ENCODE results near the gene ZNF598. TPM values are rescaled to one million over a fixed set of nuclear protein-coding genes. Genes with fewer than 3 reads are reported as not detected.

ZNF598 gene
- total RNA-seq, 2 experiments from 2014 or later: 75.1 to 75.9 TPM

GRCh38 chr16:1991588-1991947, 18.1 kb downstream of the ZNF598 start:
- peak overlapping the region; percentile 78 for H3K27ac Mint-ChIP-seq
- ChIA-PET POLR2A (interaction anchor here (1.1 to 6.5 kb wide), 5 partner anchors 13 to 164 kb away, joined by 4 to 44 read pairs (median 5); partner anchors contain the start of genes RPS2, TBL3 and TRAF7), CTCF (interaction anchor here (1.1 to 3.1 kb wide), 3 partner anchors 12 to 156 kb away, joined by 3 to 21 read pairs (median 6); no protein-coding TSS in a partner anchor)
- H3K36me3 Mint-ChIP-seq (ENCODE audit: low read depth): peaks cover 12% of the 10 kb centered on the region
- H3K27me3 Mint-ChIP-seq (ENCODE audit: low read depth): peaks cover 10% of the 10 kb centered on the region
- H3K4me1 Mint-ChIP-seq (ENCODE audit: low read depth): peaks cover 25% of the 10 kb centered on the region
- no peak for DNase-seq
- ATAC-seq: no peak
- no peaks in the 10 kb centered on the region for H3K9me3 Mint-ChIP-seq (ENCODE audit: insufficient read depth)
- peak overlapping the region; percentile 69 for H3K4me3 Mint-ChIP-seq

GRCh38 chr16:1991135-1991551, 18.5 kb downstream of the ZNF598 start:
- ChIA-PET CTCF (interaction anchor here (1.5 to 3.1 kb wide), 2 partner anchors 12 to 156 kb away, joined by 3 to 21 read pairs; no protein-coding TSS in a partner anchor), POLR2A (interaction anchor here (0.8 to 6.5 kb wide), 7 partner anchors 13 to 164 kb away, joined by 3 to 44 read pairs (median 4); partner anchors contain the start of genes RPS2, TBL3 and TRAF7)
- Mint-ChIP-seq H3K36me3 (ENCODE audit: low read depth) (peaks cover 16% of the 10 kb centered on the region), H3K27me3 (ENCODE audit: low read depth) (peaks cover 10% of the 10 kb centered on the region), H3K4me1 (ENCODE audit: low read depth) (peaks cover 28% of the 10 kb centered on the region), H3K27ac (peak overlapping the region; percentile 78), H3K9me3 (ENCODE audit: insufficient read depth) (no peaks in the 10 kb centered on the region), H3K4me3 (peak overlapping the region; percentile 69)
- DNase-seq: peak; percentile 70
- ATAC-seq: peak; percentile 38

- ChIA-PET CTCF (interaction anchor here (0.9 to 3.1 kb wide), 3 partner anchors 13 to 165 kb away, joined by 3 to 21 read pairs (median 4); partner anchors contain the start of gene TRAF7), POLR2A (interaction anchor here (0.8 to 6.5 kb wide), 6 partner anchors 12 to 165 kb away, joined by 3 to 44 read pairs (median 4); partner anchors contain the start of genes RPS2 and TRAF7)
- Mint-ChIP-seq H3K27me3 (ENCODE audit: low read depth) (peaks cover 10% of the 10 kb centered on the region), H3K4me3 (peak overlapping the region; percentile 69), H3K36me3 (ENCODE audit: low read depth) (peaks cover 16% of the 10 kb centered on the region), H3K9me3 (ENCODE audit: insufficient read depth) (no peaks in the 10 kb centered on the region), H3K27ac (peak overlapping the region; percentile 78), H3K4me1 (ENCODE audit: low read depth) (peaks cover 28% of the 10 kb centered on the region)
- DNase-seq (peak; percentile 58), ATAC-seq (peak; percentile 10)
These were observed 19.1 kb downstream of the ZNF598 start for GRCh38 chr16:1990351-1991134.

GRCh38 chr16:1990101-1990350, 19.6 kb downstream of the ZNF598 start:
- DNase-seq (no peak), ATAC-seq (no peak)
- POLR2A ChIA-PET: interaction anchor here (0.8 to 6.5 kb wide), 4 partner anchors 26 to 165 kb away, joined by 3 to 44 read pairs (median 8); partner anchors contain the start of genes RPS2 and TRAF7
- H3K4me3 Mint-ChIP-seq: no peak overlapping the region
- CTCF ChIA-PET: interaction anchor here (0.9 to 3.1 kb wide), 3 partner anchors 13 to 165 kb away, joined by 3 to 21 read pairs (median 4); partner anchors contain the start of gene TRAF7
- H3K27ac Mint-ChIP-seq: no peak overlapping the region
- no peaks in the 10 kb centered on the region for H3K9me3 Mint-ChIP-seq (ENCODE audit: insufficient read depth)
- H3K4me1 Mint-ChIP-seq (ENCODE audit: low read depth): peaks cover 33% of the 10 kb centered on the region
- peaks cover 16% of the 10 kb centered on the region for H3K36me3 Mint-ChIP-seq (ENCODE audit: low read depth)
- H3K27me3 Mint-ChIP-seq (ENCODE audit: low read depth): peaks cover 10% of the 10 kb centered on the region

- peak within 1 kb of the TSS; percentile 78 for H3K27ac Mint-ChIP-seq
- H3K4me1 Mint-ChIP-seq (ENCODE audit: low read depth): peaks cover 39% of the 10 kb centered on the region
- DNase-seq (no peak), ATAC-seq (no peak)
- H3K4me3 Mint-ChIP-seq: peak within 1 kb of the TSS; percentile 69
- ChIA-PET CTCF (interaction anchor here (0.9 kb wide), 1 partner anchor 166 kb away, joined by 4 read pairs; the partner anchor contains the start of gene TRAF7), POLR2A (interaction anchor here (1.1 to 6.5 kb wide), 3 partner anchors 25 to 166 kb away, joined by 3 to 44 read pairs (median 12); partner anchors contain the start of genes RPS2 and TRAF7)
- H3K9me3 Mint-ChIP-seq (ENCODE audit: insufficient read depth): no peaks in the 10 kb centered on the region
- peaks cover 10% of the 10 kb centered on the region for H3K27me3 Mint-ChIP-seq (ENCODE audit: low read depth)
- peaks cover 16% of the 10 kb centered on the region for H3K36me3 Mint-ChIP-seq (ENCODE audit: low read depth)
These were observed 20.2 kb downstream of the ZNF598 start, which contains the start of gene SYNGR3 for GRCh38 chr16:1989209-1990100. TSS of gene SYNGR3 (plus strand) at chr16:1989970. CDS start at chr16:1990103, 133 bp downstream.

GRCh38 chr16:1987198-1987597, 22.4 kb downstream of the ZNF598 start:
- Mint-ChIP-seq H3K4me1 (ENCODE audit: low read depth) (peaks cover 41% of the 10 kb centered on the region), H3K27ac (no peak overlapping the region), H3K4me3 (no peak overlapping the region), H3K36me3 (ENCODE audit: low read depth) (peaks cover 16% of the 10 kb centered on the region), H3K27me3 (ENCODE audit: low read depth) (peaks cover 21% of the 10 kb centered on the region), H3K9me3 (ENCODE audit: insufficient read depth) (no peaks in the 10 kb centered on the region)
- DNase-seq: no peak
- ChIA-PET CTCF (no interaction called here), POLR2A (interaction anchor here (0.8 kb wide), 1 partner anchor 22 kb away, joined by 5 read pairs; the partner anchor contains the start of gene RPS2)
- no peak for ATAC-seq

- peaks cover 35% of the 10 kb centered on the region for H3K27me3 Mint-ChIP-seq (ENCODE audit: low read depth)
- no peak for ATAC-seq
- H3K9me3 Mint-ChIP-seq (ENCODE audit: insufficient read depth): no peaks in the 10 kb centered on the region
- ChIA-PET CTCF (interaction anchor here (1.2 to 3.7 kb wide), 3 partner anchors 18 to 155 kb away, joined by 3 to 13 read pairs (median 5); partner anchors contain the start of gene MSRB1), POLR2A (interaction anchor here (0.7 to 2.7 kb wide), 3 partner anchors 14 to 237 kb away, joined by 3 to 24 read pairs (median 13); partner anchors contain the start of genes RPS2 and TBL3)
- H3K4me1 Mint-ChIP-seq (ENCODE audit: low read depth): peaks cover 33% of the 10 kb centered on the region
- peaks cover 16% of the 10 kb centered on the region for H3K36me3 Mint-ChIP-seq (ENCODE audit: low read depth)
- H3K4me3 Mint-ChIP-seq: peak overlapping the region; percentile 80
- no peak overlapping the region for H3K27ac Mint-ChIP-seq
- DNase-seq: no peak
These were observed 24.0 kb downstream of the ZNF598 start for GRCh38 chr16:1985466-1986150.

- CTCF ChIA-PET: interaction anchor here (1.0 to 3.7 kb wide), 6 partner anchors 18 to 156 kb away, joined by 3 to 13 read pairs (median 4); partner anchors contain the start of genes MSRB1, RNF151 and RPS2
- Mint-ChIP-seq H3K9me3 (ENCODE audit: insufficient read depth) (no peaks in the 10 kb centered on the region), H3K4me1 (ENCODE audit: low read depth) (peaks cover 30% of the 10 kb centered on the region), H3K4me3 (peak overlapping the region; percentile 80), H3K27ac (peak overlapping the region; percentile 32), H3K36me3 (ENCODE audit: low read depth) (peaks cover 16% of the 10 kb centered on the region), H3K27me3 (ENCODE audit: low read depth) (peaks cover 38% of the 10 kb centered on the region)
- ATAC-seq (peak; percentile 45), DNase-seq (no peak)
- POLR2A ChIA-PET: interaction anchor here (0.6 to 2.7 kb wide), 5 partner anchors 9 to 171 kb away, joined by 3 to 24 read pairs (median 5); partner anchors contain the start of genes RPS2, TBL3 and TRAF7
These were observed 25.0 kb downstream of the ZNF598 start for GRCh38 chr16:1984347-1985225.

GRCh38 chr16:1983544-1984346, 25.9 kb downstream of the ZNF598 start, which contains the start of gene GFER:
TSS of gene GFER (plus strand) at chr16:1984193. CDS start at chr16:1984219, 26 bp downstream.
- peak within 1 kb of the TSS; percentile 32 for H3K27ac Mint-ChIP-seq
- H3K36me3 Mint-ChIP-seq (ENCODE audit: low read depth): peaks cover 18% of the 10 kb centered on the region
- H3K9me3 Mint-ChIP-seq (ENCODE audit: insufficient read depth): no peaks in the 10 kb centered on the region
- peaks cover 27% of the 10 kb centered on the region for H3K4me1 Mint-ChIP-seq (ENCODE audit: low read depth)
- peak within 1 kb of the TSS; percentile 80 for H3K4me3 Mint-ChIP-seq
- DNase-seq (peak; percentile 80), ATAC-seq (peak; percentile 88)
- ChIA-PET CTCF (interaction anchor here (1.0 to 3.7 kb wide), 6 partner anchors 17 to 157 kb away, joined by 3 to 13 read pairs (median 4); partner anchors contain the start of genes MSRB1, RNF151 and RPS2), POLR2A (interaction anchor here (0.6 to 2.7 kb wide), 5 partner anchors 8 to 172 kb away, joined by 3 to 24 read pairs (median 5); partner anchors contain the start of genes RPS2, TBL3 and TRAF7)
- H3K27me3 Mint-ChIP-seq (ENCODE audit: low read depth): peaks cover 31% of the 10 kb centered on the region

All from activated CD8-positive, alpha-beta T cell treated with anti-CD3 and anti-CD28 coated beads, Interleukin-2, amount 10 ng/mL, durations not matched to agents 7 days and 5 days (primary cell).